HG03342 (cell line): ENCODE data around the gene OR6C2.
"Not testable (repeated sequence)": the region's sequence is repeated elsewhere in the genome, so short reads cannot be mapped to it uniquely, and the experiment has no call there.

Experiments
- ATAC-seq: cut with Tn5 transposase; IDR thresholded peaks from one replicate; pipeline ENCODE4 v1.9.1; 2021; ENCODE audit warnings: mild to moderate bottlenecking, moderate library complexity; ENCODE audit not compliant: unreplicated experiment

OR6C2 gene

GRCh38 chr12:55443776-55444175 is at the start of gene OR6C2:
OR6C2 (plus strand) TSS chr12:55444076; CDS start chr12:55452214, 8,138 bp downstream.
- ATAC-seq = no peak

GRCh38 chr12:55396326-55396725 is 47.5 kb upstream of the OR6C2 start:
- ATAC-seq = no peak

- ATAC-seq = no peak
These were observed 43.6 kb upstream of the OR6C2 start, which contains the start of gene OR6C65 for GRCh38 chr12:55400229-55400628. OR6C65 (plus strand) TSS chr12:55400529; CDS start chr12:55400529, 0 bp downstream.

GRCh38 chr12:55407866-55408265 is 36.0 kb upstream of the OR6C2 start:
- no peak for ATAC-seq

DNA sequence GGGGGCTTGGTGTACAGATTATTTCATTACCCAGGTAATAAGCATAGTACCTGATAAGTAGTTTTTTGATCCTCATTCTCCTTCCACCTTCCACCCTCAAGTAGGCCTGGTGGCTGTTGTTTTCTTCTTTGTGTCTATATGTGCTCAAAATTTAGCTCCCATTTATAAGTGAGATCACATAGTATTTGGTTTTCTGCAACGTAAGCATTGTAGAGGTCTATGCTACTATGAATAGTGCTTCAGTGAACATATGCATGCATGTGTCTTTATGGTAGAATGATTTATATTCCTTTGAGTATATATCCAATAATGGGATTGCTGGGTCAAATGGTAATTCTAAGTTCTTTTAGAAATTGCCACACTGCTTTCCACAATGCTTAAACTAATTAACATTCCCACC is 34.7 kb upstream of the OR6C2 start:
- not testable (repeated sequence) for ATAC-seq

- not testable (repeated sequence) for ATAC-seq
These were observed 31.7 kb upstream of the OR6C2 start for GRCh38 chr12:55412138-55412537.

DNA sequence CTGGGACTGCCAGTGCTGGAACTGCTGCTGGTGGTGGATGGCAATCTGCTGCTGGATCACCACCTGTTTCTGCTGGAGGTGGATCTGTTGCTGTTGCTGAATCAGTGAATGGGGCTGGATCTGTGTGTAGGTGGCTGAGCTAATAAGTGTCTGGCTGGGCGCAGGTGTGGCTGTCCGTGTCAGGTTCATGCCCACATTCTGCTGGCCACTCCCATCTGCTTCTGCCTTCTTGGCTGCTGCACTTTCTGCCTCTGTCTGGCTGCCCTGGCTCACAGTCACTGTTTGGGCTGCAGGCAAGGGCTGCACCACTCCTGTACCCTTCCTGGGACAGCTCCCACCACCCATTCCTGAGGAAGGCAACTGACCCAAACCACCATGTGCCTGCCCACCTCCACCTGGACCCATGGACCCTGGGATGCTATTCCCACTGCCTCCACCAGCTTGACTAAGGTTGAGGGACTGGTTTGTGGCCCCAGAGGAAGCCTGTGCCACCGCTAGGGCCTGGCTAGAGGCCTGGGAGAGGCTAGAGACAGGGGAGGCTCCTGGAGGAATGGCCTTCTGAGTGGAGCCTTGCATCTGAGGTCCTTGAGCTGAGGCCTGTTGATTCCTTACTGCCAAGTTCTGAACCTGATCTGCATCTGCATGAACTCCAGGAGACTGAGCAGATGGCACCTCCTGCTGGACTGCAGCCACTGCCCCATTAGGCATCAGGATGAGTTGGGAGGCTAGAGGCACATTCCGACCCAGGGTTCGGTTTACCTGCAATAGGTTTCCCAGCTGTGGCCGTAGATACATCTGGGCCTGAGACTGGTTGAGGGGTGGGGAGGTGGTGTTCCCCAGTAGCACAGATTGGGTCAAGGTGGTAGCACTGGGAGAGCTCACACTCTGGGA is 30.1 kb upstream of the OR6C2 start:
- ATAC-seq = not testable (repeated sequence)

GRCh38 chr12:55414396-55414823 is 29.5 kb upstream of the OR6C2 start:
- ATAC-seq = not testable (repeated sequence)

DNA sequence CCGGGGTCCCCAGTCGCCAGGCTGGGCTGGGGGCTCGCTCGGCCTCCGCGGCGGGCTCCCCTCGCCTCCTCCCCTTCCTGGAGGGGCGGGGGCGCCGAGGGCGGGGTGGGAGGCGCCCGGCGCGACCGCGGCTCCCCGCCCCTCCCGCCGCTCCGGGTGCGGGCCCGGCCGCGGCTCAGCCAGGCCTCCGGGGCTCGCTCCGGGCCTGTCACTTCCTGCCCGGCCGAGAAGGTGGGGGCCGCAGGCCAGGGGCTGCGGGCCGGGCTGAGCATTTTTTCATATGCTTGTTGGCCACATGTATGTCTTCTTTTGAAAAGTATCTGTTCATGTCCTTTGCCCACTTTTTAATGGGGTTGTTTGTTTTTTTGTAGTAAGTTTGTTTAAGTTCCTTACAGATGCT is 29.0 kb upstream of the OR6C2 start:
- not testable (repeated sequence) for ATAC-seq

DNA sequence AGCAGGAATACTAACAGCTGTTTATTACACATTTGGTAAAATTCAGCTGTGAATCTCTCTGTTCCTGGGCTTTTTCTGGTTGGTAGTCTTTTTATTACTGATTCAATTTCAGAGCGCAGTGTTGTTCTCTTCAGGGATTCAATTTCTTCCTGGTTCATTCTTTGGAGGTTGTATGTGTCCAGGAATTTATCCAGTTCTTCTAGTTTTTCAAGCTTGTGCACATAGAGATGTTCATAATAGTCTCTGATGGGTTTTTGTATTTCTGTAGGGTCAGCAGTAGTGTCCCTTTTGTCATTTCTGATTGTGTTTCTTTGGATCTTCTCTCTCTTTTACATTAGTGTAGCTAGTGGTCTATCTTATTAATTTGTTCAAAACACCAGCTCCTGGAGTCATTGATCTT is 26.9 kb upstream of the OR6C2 start:
- no peak for ATAC-seq

DNA sequence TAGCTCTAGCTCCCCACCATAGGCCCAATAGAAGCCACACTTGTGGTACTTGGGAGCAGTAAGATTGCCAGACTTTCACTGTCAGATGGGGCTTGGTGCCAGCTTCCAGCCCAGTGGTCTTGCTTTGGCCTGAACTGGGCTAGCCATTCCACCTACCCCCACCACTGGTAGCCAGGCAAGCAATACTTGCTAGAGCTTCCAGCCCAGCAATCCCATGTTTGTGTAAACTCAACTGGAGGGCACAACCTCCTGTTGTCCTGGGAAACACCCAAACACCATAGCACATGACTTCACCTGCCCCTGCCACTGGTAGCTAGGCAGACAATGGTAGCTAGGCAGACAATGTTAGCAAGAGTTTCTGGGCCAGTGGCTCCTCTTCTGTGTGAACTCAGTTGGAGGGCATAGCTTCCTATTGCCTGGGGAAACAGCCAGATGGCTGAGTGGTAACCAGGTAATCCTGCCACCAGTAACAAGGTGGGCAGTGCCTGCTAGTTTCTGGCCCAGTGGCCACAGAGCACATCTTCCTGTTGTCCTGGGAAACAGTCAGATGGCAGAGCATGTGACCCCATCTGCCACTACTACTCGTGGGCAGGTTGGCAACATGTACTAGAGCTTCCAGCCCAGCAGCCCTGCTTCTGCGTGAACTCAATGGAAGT is 23.4 kb upstream of the OR6C2 start:
- no peak for ATAC-seq

DNA sequence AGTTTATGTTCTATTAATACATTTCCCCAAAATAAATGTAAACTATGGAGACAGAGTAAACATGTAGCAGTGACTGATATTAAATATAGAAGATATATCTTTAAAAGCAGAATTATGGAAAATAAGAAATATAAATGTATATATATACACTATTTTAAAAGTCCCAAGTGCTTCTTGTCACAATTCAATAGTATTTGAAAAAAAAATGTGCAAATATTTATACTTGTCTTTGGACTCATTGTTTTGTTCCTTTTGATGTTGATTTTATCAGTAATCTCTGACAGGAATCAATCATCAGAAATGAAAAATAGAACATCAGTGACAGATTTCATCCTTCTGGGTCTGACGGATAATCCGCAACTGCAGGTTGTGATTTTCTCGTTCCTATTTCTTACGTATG is 17.9 kb upstream of the OR6C2 start, which contains the start of gene OR6C76:
Gene OR6C76 (plus strand): TSS at position 301 of the 400 bp plus-strand sequence. CDS start 0 bp downstream, at position 301.
- no peak for ATAC-seq

DNA sequence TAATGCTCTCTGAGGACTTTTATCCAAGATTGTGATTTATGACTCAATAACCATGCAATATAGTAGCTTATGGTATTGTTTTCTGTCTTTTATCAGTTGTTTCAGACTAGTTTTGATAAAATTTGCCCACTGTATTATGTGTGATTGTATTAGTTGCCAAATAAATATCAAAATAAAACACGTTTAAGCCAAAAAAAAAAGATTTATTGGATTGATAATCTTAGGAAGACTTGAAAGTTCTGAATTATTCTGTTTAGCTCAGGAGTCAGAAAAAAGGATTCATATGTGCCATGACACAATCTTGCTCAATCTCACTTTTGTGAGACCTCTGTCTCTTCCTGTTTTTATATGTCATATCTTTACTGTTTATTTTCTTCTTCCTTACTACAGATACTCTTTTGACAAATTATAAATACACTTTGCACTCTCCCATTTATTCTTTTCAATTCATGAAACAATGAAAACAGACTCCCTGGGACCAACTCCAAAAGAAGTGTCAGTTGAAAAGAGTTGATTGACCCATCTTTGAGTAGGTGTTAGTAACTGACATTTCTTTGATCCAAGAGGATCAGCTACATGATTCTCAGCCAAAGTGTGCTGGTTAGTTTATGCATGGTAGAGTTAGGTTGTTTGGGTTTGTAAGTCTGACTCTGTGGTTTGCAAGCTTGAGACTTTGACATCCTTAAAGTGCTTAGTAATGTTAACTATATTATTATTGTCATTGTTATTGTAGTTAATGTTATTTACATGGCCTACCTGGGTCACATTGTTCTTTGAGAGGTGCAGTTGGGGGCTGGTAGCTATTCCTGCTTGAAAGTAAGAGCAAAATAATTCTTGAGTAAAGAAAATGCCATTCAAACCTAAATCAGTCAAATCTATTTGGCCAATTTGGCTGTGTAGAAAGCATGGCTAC is 15.3 kb upstream of the OR6C2 start:
- ATAC-seq = no peak

GRCh38 chr12:55441233-55441632 is 2.6 kb upstream of the OR6C2 start:
- not testable (repeated sequence) for ATAC-seq

GRCh38 chr12:55445357-55445756 is 1.5 kb downstream of the OR6C2 start:
- ATAC-seq = no peak

DNA sequence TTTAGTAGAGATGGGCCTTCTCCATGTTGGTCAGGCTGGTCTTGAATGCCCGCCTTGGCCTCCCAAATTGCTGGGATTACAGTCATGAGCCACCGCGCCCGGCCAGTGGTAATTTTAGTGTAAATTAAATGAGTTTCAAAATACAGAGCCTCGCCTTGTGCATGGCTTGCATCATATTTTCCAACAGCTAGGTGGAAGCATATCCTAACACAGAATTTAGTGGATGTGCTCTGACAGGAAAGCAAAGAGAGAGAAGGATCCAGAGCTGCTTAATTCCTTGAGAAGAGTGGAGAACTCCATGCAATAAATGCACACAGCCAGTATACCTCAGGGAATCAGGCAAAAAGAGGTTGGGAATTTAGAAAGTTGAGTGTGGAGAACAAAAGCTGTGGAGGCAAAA is 2.5 kb downstream of the OR6C2 start:
- no peak for ATAC-seq

GRCh38 chr12:55448825-55449224 is 4.9 kb downstream of the OR6C2 start:
- no peak for ATAC-seq

- ATAC-seq = not testable (repeated sequence)
These were observed 21.1 kb downstream of the OR6C2 start for GRCh38 chr12:55464926-55465325.

GRCh38 chr12:55467836-55468235 is 24.0 kb downstream of the OR6C2 start:
- peak; percentile 78 for ATAC-seq

DNA sequence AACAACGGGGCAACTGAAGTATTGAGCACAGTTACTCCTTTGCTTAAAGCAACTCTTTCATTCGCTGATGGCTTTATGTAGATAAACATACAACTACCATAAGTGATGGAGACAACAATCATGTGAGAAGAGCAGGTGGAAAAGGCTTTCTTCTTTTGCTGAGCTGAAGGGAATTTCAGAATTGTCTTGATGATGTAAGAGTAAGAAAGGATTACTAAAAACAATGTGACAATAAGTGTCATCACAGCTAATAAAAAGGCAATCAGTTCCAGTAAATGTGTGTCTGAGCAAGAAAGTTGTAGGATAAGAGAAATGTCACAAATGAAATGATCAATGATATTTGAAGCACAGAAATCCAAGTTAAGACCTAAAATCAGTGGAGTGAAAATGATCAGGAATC is 25.4 kb downstream of the OR6C2 start:
- ATAC-seq = no peak
